Measurements from ENCODE around the gene PDZD8. TPM values are rescaled to one million over a fixed set of nuclear protein-coding genes. Genes with fewer than 3 reads are reported as not detected.

PDZD8 gene
- total RNA-seq, 1 experiment from 2014 or later, result 16.0 TPM

DNA sequence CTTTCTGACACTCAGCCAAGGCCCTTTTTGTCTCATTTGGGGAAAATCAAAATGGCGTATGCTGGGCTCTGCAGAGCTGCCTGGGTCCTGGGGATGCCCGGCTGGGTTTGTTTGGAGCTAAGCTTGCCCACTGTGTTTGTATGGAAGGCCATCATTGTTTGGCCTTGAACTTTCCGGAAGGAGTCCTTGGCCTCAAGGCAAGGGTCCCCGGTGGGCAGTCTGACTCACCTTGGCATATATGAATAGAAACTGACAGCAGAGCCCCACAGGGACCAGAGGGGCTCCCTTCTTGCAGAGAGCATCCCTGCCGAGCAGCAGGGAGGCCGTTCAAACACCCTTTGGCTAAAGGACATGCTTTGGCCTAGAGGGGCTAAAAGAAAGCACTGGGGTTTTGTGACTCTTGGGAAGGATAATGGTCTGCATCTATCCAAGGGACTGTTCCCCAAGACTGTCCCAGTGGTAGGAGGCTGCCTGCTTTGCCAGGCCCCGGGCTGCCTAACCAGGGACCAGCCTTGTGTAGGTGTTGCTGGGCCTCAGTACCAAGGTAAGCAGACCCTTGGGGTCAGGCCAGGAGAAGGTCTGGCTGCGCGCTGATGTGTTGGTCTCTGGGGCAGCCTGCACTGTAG is 119.3 kb downstream of the PDZD8 start:
- intact Hi-C loops (cut with micrococcal nuclease; ENCODE audit: unreplicated experiment), result no loop called here
- Histone ChIP-seq H3K79me2 (ENCODE audit: low read depth) (no peaks in the 10 kb centered on the region), H3K9me2 (ENCODE audit: insufficient read depth) (no peaks in the 10 kb centered on the region), H3K36me3 (ENCODE audit: low read depth) (no peaks in the 10 kb centered on the region), H3K9me3 (ENCODE audit: insufficient read depth, low read depth) (no peaks in the 10 kb centered on the region), H3K4me2 (no peak overlapping the region), H3K4me3 (no peak overlapping the region), H2AFZ (no peak overlapping the region), H3K27me3 (ENCODE audit: insufficient read depth, low read depth) (peaks cover 5% of the 10 kb centered on the region; the same call in 1 of the 2 replicates), H3K4me1 (replicated peaks; ENCODE audit: insufficient read depth) (no peaks in the 10 kb centered on the region), H3F3A (ENCODE audit: insufficient read depth, low read depth) (no peaks in the 10 kb centered on the region), H4K20me1 (ENCODE audit: insufficient read depth) (no peaks in the 10 kb centered on the region), H3K27ac (no peak overlapping the region)
- BruUV-seq (replicated peaks), result no TSS peak
- POLR2A ChIA-PET (ENCODE audit: unreplicated experiment), result no interaction called here
- CTCF ChIA-PET, result no interaction called here
- TF ChIP-seq EZH2 (IDR thresholded peaks at IDR 0.05; ENCODE audit: low read depth), result no peak
- TF ChIP-seq CTCF (conservative IDR thresholded peaks at IDR 0.05), result no peak
- DNase-seq, result no peak

- no TSS peak for BruUV-seq (replicated peaks)
- POLR2A ChIA-PET (ENCODE audit: unreplicated experiment), result no interaction called here
Measured at GRCh38 chr10:117254774-117255735, 120.2 kb downstream of the PDZD8 start.

GRCh38 chr10:117254338-117254737 is 120.9 kb downstream of the PDZD8 start:
- H3K4me2 ChIP-seq, result no peak overlapping the region
- H2AFZ ChIP-seq, result no peak overlapping the region
- no peaks in the 10 kb centered on the region for H4K20me1 ChIP-seq (ENCODE audit: insufficient read depth)
- intact Hi-C loops (cut with micrococcal nuclease; ENCODE audit: unreplicated experiment), result no loop called here
- DNase-seq, result no peak
- H3K4me3 ChIP-seq, result no peak overlapping the region
- no peaks in the 10 kb centered on the region for H3K4me1 ChIP-seq (replicated peaks; ENCODE audit: insufficient read depth)
- BruUV-seq (replicated peaks), result no TSS peak
- H3K36me3 ChIP-seq (ENCODE audit: low read depth), result no peaks in the 10 kb centered on the region
- peaks cover 5% of the 10 kb centered on the region; the same call in 1 of the 2 replicates for H3K27me3 ChIP-seq (ENCODE audit: insufficient read depth, low read depth)
- ChIA-PET POLR2A (ENCODE audit: unreplicated experiment) (no interaction called here), CTCF (no interaction called here)
- no peaks in the 10 kb centered on the region for H3K9me3 ChIP-seq (ENCODE audit: insufficient read depth, low read depth)
- no peaks in the 10 kb centered on the region for H3K79me2 ChIP-seq (ENCODE audit: low read depth)
- H3F3A ChIP-seq (ENCODE audit: insufficient read depth, low read depth), result no peaks in the 10 kb centered on the region
- H3K9me2 ChIP-seq (ENCODE audit: insufficient read depth), result no peaks in the 10 kb centered on the region
- no peak overlapping the region for H3K27ac ChIP-seq
- TF ChIP-seq EZH2 (IDR thresholded peaks at IDR 0.05; ENCODE audit: low read depth), result no peak
- TF ChIP-seq CTCF (conservative IDR thresholded peaks at IDR 0.05), result no peak

More at GRCh38 chr10:117254774-117255735, 120.2 kb downstream of the PDZD8 start:
- no peaks in the 10 kb centered on the region for H3K79me2 ChIP-seq (ENCODE audit: low read depth)
- no peaks in the 10 kb centered on the region for H3K36me3 ChIP-seq (ENCODE audit: low read depth)
- no peaks in the 10 kb centered on the region for H4K20me1 ChIP-seq (ENCODE audit: insufficient read depth)
- no peaks in the 10 kb centered on the region for H3K9me2 ChIP-seq (ENCODE audit: insufficient read depth)
- no peak for DNase-seq
- no peak overlapping the region for H2AFZ ChIP-seq
- no peaks in the 10 kb centered on the region for H3K4me1 ChIP-seq (replicated peaks; ENCODE audit: insufficient read depth)
- H3F3A ChIP-seq (ENCODE audit: insufficient read depth, low read depth), result no peaks in the 10 kb centered on the region
- TF ChIP-seq EZH2 (IDR thresholded peaks at IDR 0.05; ENCODE audit: low read depth) (no peak), CTCF (conservative IDR thresholded peaks at IDR 0.05) (no peak)
- no peak overlapping the region for H3K27ac ChIP-seq
- H3K4me2 ChIP-seq, result no peak overlapping the region
- CTCF ChIA-PET, result no interaction called here
- H3K27me3 ChIP-seq (ENCODE audit: insufficient read depth, low read depth), result peaks cover 5% of the 10 kb centered on the region; the same call in 1 of the 2 replicates
- intact Hi-C loops (cut with micrococcal nuclease; ENCODE audit: unreplicated experiment), result no loop called here
- H3K9me3 ChIP-seq (ENCODE audit: insufficient read depth, low read depth), result no peaks in the 10 kb centered on the region
- no peak overlapping the region for H3K4me3 ChIP-seq
